OCI-LY1 (cell line): Measurements from ENCODE around the gene CDC42BPB.

Experiments
- EZH2 ChIP-seq: fragments of 200-600 bp; sonication (generic), shearing (Covaris generic); IDR thresholded peaks from 2 replicates; pipeline ENCODE4 v1.8.0; 2017; ENCODE audit warnings: borderline replicate concordance, mixed run types, mild to moderate bottlenecking, antibody characterized with exemption, low read length, moderate library complexity, mixed read lengths
- TF ChIP-seq, protein P1 (sequence below): fragments of 200-600 bp; sonication (generic), shearing (Covaris generic); IDR thresholded peaks from 2 replicates; pipeline ENCODE4 v1.5.1; 2017; ENCODE audit warnings: mild to moderate bottlenecking, antibody characterized with exemption, low read length, moderate library complexity, mixed read lengths

DNA sequence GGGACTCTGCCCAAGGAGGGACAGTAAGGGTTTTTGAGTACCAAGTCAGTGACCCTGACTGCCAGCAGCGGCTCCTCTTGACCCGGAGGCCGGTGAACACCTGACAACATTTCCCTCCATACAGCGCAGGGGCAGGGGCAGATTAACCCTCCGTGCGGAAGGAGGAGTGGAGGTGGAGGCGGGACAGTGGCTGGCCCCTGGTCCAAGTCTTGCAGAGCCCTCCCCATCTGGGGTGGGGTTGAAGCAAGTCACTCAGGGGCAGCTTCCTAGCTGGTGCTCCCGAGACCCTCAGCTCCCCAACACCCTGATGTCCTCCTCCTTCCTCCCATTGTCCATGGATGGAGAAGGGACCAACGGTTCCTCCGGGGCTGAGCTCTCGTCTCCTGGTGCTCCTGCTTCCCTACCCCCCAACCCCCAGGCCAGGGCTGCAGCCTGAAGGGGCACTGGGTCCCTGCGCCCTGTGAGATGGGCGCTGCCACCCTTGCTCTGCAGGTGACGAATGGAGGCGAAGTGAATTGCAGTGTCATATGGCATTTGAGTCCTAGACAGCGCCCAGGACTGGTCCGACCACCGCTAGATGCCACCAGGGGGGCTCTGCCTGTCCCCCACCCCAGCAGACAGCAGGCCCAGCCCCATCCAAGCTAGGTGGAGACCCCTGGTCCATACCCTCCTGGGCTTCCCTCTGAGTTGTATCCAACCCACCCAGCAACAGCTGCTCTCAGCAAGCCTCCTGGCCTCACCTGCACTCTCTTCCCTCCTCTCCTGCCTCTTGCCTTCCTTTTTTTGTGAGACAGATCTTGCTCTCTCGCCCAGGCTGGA lies 141.8 kb downstream of the CDC42BPB start:
- TF ChIP-seq, protein P1, sequence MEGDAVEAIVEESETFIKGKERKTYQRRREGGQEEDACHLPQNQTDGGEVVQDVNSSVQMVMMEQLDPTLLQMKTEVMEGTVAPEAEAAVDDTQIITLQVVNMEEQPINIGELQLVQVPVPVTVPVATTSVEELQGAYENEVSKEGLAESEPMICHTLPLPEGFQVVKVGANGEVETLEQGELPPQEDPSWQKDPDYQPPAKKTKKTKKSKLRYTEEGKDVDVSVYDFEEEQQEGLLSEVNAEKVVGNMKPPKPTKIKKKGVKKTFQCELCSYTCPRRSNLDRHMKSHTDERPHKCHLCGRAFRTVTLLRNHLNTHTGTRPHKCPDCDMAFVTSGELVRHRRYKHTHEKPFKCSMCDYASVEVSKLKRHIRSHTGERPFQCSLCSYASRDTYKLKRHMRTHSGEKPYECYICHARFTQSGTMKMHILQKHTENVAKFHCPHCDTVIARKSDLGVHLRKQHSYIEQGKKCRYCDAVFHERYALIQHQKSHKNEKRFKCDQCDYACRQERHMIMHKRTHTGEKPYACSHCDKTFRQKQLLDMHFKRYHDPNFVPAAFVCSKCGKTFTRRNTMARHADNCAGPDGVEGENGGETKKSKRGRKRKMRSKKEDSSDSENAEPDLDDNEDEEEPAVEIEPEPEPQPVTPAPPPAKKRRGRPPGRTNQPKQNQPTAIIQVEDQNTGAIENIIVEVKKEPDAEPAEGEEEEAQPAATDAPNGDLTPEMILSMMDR: no peak
- TF ChIP-seq EZH2: no peak
